ENCODE measurements around the gene MGLL.

DNA sequence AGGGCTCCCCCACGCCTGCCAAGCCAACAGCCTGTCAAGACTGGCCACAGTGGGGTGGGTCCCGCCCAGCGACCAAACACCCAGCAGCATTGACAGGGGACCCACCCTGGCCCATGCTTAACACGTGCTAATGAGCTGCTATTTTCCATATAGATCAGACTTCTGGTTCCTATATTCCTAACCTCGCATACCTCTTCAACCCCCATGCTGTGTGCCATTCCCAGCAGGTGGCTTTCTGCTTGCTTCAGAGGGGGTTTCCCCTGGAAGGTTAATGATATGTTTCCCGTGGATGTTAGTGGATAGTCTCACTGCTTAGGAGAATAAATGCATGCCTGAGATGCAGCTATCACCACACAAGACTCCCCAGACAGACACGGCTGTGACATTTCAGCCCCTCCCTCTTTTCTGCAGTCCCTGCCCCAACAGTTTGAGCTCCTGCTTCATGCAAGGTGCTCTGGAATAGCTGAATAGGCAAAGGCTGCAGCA is 37.9 kb upstream of the MGLL start:
- TF ChIP-seq, protein P1, sequence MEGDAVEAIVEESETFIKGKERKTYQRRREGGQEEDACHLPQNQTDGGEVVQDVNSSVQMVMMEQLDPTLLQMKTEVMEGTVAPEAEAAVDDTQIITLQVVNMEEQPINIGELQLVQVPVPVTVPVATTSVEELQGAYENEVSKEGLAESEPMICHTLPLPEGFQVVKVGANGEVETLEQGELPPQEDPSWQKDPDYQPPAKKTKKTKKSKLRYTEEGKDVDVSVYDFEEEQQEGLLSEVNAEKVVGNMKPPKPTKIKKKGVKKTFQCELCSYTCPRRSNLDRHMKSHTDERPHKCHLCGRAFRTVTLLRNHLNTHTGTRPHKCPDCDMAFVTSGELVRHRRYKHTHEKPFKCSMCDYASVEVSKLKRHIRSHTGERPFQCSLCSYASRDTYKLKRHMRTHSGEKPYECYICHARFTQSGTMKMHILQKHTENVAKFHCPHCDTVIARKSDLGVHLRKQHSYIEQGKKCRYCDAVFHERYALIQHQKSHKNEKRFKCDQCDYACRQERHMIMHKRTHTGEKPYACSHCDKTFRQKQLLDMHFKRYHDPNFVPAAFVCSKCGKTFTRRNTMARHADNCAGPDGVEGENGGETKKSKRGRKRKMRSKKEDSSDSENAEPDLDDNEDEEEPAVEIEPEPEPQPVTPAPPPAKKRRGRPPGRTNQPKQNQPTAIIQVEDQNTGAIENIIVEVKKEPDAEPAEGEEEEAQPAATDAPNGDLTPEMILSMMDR (IDR thresholded peaks at IDR 0.05 in 4 of 5, conservative IDR thresholded peaks at IDR 0.05 in 1 of 5), result no peak
- TF ChIP-seq POLR2A (IDR thresholded peaks at IDR 0.05), result no peak

All from gastrocnemius medialis (tissue), 4 donors.